HuH-7 (cell line): Measurements from ENCODE around the gene ACOT8.
"Not testable (repeated sequence)": the region's sequence is repeated elsewhere in the genome, so short reads cannot be mapped to it uniquely, and the experiment has no call there.

Experiments used
- DNase-seq: peaks from one replicate; pipeline ENCODE4 v3.0.0; 2011; ENCODE audit warnings: low spot score

ACOT8 gene

DNA sequence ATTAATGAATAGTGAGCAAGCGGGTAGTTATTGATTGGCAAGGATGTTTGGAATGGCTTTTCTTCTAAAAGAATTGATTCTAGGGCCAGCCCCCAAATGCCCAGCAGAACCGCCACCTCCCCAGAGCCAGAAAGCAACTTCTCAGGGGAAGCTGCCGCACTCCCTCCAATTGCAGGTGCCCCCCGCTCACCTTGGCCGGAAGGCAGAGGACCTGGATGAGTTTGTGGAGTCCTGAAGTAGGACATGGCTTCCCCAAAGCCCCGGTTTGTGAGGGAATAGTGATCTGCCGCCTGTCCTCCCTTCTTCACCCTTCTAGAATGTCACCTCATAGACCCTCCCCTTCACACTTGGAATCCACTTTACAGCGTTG is 30.1 kb upstream of the ACOT8 start, which contains the start of gene SPATA25:
Gene SPATA25, minus strand, starts transcription at position 277 of the 370 bp plus-strand sequence. Its CDS starts 32 bp downstream, at position 245.
- no peak for DNase-seq

- DNase-seq, result no peak
Observed at GRCh38 chr20:45886590-45887345, 29.6 kb upstream of the ACOT8 start.

DNA sequence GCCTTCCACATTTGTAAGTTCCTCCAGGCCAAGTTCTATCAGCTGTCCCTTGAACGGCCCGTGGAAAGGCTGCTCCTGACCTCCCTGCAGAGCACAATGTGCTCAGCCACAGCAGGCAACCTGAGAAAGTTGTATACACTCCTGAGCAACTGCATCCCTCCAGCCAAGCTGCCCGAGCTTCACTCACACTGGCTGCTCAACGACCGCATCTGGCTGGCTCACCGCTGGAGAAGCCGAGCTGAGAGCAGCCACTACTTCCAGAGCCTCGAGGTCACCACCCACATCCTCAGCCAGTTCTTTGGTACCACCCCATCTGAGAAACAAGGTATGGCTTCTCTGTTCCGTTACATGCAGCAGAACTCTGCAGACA is 25.9 kb upstream of the ACOT8 start:
- DNase-seq, result no peak

DNA sequence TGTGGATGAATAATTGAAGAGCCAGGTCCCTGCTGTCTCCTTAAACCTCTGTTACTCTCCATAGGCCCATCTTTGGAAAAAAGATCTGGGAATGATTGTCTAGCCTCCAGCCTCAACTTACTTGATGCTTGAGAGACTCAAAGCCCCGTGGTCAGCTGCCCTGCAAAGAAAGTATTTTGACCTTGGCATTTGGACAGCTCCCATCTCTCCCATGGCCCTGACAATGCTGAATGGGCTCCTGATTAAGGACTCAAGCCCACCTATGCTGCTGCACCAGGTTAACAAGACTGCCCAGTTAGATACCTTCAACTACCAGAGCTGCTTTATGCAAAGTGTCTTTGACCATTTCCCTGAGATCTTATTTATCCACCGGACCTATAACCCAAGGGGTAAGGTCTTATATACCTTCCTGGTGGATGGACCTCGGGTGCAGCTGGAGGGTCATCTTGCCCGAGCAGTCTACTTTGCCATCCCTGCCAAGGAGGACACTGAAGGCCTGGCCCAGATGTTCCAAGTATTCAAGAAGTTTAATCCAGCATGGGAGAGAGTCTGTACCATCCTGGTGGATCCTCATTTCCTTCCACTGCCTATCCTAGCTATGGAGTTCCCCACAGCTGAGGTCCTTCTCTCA is 25.4 kb upstream of the ACOT8 start:
- no peak for DNase-seq

GRCh38 chr20:45880988-45881788 is 24.0 kb upstream of the ACOT8 start, which contains the start of gene ZSWIM1:
Gene ZSWIM1 (plus strand): TSS chr20:45881227. CDS start chr20:45882593, 1,366 bp downstream.
- DNase-seq, result peak; percentile 100

DNA sequence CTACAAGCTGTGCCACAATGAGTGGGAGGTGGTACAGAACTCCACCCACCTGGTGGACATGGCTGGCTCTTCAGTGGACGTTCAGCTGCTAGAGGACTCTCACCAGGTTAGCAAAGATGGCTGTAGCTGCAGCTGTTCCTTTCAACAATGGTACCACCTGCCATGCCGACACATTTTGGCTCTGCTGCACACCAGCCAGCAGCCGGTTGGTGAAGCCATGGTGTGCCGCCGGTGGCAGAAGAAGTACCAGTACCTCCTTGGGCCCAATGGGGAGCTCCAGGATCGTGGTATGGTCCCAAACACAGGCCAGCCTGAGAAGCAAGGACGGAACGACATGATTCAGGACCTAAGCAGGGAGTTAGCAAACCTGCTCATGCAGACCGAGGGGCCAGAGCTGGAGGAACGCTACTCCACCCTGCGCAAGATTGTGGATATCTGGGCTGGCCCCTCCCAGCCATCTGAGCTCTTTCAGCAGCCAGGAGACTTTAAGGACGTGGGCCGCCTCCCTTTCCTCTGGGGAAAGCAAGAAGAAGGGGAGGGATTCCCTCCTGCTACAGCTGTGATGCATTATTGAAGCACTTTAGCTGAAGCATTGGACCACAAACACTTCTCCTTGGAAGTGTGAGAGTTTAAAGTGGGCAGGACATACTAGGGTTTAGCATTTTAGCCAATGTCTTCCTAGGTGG is 21.0 kb upstream of the ACOT8 start:
- DNase-seq, result no peak

DNA sequence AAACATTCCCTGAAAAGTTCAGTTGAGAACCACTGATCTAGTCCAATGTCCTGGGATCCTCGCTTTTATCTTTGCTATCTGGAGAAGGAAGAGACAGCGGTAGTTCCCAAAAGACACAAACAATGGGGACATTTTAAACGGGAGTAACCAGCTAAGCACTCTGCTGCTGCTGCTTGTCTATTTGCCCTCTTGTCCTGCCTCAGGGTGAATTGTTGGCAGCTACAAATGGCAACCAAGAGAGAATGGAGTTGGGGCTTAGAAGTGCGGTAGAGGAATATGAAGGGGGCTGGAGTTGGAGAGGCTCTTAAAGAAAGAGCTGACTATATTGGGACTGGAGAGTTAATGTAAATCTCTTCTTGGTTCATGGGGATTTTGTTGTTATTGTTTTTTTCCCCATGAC is 17.4 kb upstream of the ACOT8 start:
- DNase-seq, result no peak

DNA sequence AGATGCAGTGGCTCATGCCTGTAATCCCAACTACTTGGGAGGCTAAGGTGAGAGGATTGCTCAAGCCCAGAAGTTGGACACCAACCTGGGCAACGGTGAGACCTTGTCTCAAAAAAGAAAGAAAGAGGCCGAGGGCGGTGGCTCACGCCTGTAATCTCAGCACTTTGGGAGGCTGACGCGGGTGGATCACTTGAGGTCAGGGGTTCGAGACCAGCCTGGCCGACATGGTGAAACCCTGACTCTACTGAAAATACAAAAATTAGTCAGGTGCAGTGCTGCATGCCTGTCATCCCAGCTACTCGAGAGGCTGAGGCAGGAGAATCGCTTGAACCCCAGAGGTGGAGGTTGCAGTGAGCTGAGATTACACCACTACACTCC is 16.9 kb upstream of the ACOT8 start:
- DNase-seq, result not testable (repeated sequence)

GRCh38 chr20:45873409-45874103 is 16.4 kb upstream of the ACOT8 start:
- DNase-seq, result no peak

- no peak for DNase-seq
Observed at GRCh38 chr20:45872626-45873025, 15.4 kb upstream of the ACOT8 start.

GRCh38 chr20:45867819-45868176 is 10.6 kb upstream of the ACOT8 start:
- DNase-seq, result no peak

- DNase-seq, result no peak
Observed at GRCh38 chr20:45867136-45867818, 10.1 kb upstream of the ACOT8 start.

DNA sequence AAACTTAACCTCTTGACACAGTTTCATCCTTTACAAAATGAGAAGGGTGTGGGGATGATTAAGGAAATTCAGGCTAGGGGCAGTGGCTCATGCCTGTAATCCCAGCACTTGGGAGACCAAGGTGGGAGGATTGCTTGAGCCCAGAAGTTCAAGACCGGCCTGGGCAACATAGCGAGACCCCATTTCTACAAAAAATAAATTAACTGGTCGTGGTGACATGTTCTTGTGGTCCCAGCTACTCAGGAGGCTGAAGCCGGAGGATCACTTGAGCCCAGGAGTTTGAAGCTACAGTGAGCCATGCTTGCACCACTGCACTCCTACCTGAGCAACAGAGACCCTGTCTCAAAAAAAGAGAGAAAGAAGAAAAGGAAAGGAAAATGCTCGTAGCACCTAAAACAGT is 9.3 kb upstream of the ACOT8 start:
- no peak for DNase-seq

DNA sequence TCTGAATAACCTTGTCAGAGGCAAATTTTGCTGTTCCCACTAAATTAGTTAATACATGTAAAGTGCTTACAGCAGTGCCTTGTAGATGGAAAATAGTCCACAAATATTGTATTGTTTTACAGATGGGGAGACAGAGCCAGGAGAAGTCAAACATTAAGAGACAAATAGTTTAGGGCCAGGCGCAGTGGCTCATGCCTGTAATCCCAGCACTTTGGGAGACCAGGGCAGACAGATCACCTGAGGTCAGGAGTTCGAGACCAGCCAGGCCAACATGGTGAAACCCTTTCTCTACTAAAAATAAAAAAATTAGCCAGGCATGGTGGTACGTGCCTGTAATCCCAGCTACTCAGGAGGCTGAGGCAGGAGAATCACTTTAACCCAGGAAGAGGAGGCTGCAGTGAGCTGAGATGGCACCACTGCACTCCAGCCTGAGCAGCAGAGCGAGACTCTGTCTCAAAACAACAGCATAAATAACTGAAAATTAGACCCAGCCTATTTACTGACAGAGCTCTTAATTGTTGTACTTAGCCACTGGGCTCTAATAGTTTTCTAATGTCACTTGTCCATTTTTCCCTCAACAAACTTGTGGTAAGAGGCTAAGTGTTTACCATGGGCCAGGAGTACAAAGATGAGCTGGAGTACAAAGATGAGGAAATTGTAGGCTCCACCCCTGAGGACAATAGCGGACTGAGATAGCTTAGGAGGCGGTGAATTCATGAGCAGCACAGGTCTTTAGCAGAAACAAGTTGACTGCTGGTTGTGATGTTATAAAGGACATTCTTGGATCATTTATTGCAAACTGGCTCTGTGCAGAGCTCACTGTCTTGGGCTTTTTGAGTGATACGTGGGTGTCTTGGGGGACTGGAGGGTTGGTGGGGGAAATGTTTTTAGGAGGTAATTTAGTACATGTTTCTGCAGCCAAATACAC is 6.6 kb upstream of the ACOT8 start:
- DNase-seq, result no peak

GRCh38 chr20:45861221-45862075 is 4.3 kb upstream of the ACOT8 start:
- DNase-seq, result no peak

- DNase-seq, result no peak
Observed at GRCh38 chr20:45860560-45861220, 3.5 kb upstream of the ACOT8 start.

- DNase-seq, result no peak
Observed at GRCh38 chr20:45859916-45860315, 2.7 kb upstream of the ACOT8 start.

DNA sequence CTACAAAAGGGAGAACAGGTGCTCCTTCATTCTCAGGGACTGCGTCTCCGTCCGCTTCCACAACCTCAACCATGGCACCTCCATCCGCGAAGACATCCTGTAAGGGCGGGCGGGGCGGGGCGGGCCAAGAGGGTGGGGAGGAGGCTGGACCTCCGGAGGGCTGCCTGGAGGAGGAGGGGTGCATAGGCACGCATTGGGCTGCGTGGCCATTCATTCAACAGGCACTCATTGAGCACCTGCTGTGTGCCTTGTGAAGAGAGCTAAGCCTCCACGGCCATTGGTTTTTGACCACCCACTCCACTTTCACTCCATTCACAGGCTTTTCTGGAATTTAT is 657 bp upstream of the ACOT8 start:
- DNase-seq, result peak; percentile 64

GRCh38 chr20:45853484-45853883 is 3.7 kb downstream of the ACOT8 start:
- no peak for DNase-seq
